Dedifferentiated amniotic fluid mesenchymal stem cell (primary cell): ENCODE measurements around the gene ADD1.

Experiments
- DNase-seq: peaks from one replicate; pipeline ENCODE4 v3.0.0-alpha.2; 2016; ENCODE audit errors: extremely low spot score

Gene ADD1, protein sequence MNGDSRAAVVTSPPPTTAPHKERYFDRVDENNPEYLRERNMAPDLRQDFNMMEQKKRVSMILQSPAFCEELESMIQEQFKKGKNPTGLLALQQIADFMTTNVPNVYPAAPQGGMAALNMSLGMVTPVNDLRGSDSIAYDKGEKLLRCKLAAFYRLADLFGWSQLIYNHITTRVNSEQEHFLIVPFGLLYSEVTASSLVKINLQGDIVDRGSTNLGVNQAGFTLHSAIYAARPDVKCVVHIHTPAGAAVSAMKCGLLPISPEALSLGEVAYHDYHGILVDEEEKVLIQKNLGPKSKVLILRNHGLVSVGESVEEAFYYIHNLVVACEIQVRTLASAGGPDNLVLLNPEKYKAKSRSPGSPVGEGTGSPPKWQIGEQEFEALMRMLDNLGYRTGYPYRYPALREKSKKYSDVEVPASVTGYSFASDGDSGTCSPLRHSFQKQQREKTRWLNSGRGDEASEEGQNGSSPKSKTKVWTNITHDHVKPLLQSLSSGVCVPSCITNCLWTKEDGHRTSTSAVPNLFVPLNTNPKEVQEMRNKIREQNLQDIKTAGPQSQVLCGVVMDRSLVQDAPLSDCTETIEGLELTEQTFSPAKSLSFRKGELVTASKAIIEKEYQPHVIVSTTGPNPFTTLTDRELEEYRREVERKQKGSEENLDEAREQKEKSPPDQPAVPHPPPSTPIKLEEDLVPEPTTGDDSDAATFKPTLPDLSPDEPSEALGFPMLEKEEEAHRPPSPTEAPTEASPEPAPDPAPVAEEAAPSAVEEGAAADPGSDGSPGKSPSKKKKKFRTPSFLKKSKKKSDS

DNA sequence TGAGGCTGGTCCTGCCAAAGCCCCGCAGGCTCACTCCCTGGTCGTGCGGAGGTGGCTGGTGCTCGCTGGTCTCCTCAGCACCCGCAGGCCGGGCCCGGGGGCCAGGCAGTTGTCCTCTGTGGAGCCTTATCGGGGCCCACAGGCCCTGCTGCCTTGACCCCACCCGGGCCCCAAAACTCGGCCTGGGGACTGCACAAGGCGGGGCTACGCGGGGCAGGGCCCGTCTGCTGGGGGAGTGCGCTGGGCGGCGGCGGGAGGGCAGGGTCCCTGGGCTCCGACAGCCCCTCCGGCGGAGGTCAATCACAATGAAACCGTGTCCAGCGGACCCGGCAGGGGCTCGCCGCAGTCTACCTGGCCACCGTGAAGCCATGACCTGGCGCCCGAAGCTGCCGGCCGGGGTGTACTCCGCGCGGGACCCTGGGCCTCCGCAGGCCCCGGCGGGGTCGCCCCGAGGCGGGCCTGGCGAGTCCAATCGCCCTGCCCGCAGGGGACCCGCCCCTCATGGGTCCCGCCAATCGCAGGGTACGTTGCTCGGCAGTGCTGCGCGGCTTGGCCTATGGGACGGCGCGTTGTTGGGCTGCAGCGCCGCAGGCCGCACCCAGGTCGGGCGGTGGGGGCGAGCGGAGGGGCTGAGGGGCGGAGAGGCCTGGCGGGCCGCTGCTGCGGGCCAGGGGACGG, at the start of gene ADD1:
Gene ADD1, plus strand, starts transcription at position 582 of the 678 bp plus-strand sequence. CDS start 32,072 bp downstream, outside the sequence.
- peak; percentile 83 for DNase-seq

DNA sequence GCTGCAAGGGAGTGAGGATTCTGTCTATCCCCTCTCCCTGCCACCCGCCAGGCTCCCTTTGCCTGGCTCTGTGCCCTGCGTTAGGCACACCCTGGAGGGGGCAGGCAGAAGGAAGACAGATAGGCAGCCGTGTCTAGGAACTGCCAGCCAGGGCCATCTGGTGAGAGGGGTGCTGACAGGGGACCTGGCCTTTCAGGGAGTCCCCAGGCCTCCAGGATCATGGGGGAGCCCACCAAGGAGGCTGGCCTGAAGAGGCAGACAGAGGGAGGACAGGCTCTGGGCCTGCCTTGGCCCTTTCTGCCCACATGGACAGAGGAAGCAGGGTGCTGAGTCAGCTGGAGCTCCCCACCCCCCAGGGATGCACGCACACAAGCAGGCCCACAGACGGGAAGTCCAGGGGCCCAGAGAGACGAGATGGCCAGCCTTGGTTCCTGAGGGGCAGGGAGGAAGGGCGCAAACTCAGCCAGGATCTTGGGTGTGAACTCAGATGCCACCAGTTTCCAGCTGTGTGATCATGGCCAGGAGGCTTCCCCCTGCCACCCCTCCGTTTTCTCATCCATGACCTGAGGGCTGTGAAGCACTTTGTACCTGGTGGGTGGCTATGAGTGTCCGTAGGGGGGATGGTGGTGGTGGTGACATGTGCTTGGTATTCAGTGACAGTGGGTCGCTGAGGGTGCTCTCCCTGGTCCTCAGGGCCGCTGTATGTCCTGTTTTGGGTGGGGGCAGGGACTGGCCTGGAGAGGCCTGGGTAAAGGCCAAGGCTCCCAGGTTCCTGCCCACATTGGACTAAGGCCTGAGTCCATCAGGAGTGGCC, 49.0 kb upstream of the ADD1 start:
- DNase-seq = no peak

DNA sequence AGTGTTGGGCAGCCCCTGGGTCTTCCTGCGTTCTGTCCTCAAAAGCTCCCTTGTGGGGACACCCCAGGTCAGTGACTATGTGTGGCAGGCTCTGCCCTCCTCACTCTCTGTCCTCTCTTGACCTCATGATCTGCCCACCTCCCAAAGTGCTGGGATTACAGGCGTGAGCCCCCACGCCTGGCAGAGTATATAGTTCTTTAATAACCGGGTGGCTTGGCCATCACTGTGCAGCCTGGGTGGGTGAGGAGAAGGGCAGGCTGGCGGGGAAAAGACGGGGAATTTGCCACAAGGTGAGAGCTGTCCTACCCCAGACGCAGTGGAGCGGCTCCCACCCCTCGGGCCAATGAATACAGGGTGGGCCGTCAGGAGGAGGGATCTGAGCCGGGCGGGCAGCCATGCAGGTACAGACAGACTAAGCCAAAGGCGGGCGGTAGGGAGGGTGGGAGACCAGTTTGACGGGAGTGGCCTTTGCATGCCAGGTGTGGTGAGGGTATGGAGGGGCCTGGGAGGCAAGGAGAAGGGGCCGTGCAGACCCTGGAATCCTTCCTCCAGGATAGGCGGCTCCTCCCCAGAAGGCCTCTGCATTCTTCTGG, 48.2 kb upstream of the ADD1 start:
- DNase-seq = no peak

DNA sequence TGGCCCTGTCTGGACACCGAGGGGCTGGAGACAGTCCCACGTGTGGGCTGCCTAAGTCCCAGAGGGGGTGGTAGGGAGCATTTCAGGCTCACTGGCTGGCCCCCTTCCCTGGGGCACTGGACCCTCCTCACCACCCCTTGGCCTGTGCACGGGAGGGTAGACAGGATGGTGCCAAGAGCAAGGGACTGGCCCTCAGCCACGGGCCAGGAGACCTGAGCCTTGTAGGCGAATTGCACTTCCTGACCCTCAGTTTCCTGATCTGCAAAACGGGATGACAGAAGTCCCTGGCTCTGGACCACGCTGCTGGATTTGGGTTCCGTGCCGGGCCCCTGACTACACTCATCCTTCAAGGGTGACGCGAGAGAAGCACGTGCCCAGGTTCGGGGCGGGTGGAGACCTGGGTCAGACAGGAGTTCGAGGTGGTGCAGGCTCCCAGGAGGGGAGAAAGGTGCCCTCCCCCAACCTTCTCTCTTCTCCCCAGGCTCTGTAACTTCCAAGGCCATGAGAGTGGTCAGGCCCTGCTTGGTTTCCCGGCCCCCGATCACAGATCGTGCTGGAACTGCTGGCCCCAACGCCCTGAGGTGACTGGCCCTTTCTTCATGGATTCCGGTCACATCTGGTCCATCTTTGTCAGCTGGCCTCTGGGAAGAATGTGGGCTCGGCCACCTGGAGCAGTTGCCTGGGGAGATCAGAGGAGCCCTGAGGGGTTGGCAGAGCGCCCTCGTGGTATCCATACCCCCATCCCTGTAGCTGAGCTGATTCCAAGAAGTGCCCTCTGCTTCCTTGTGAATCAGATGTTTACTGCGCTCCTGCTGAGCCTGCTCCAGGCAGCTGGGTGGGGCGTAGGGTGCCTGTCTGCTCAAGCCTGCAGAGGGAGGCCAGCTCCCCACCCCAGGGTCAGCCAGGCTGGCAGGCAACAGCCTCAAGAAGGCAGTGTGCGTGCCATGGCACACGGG, 47.5 kb upstream of the ADD1 start:
- DNase-seq = peak; percentile 34

DNA sequence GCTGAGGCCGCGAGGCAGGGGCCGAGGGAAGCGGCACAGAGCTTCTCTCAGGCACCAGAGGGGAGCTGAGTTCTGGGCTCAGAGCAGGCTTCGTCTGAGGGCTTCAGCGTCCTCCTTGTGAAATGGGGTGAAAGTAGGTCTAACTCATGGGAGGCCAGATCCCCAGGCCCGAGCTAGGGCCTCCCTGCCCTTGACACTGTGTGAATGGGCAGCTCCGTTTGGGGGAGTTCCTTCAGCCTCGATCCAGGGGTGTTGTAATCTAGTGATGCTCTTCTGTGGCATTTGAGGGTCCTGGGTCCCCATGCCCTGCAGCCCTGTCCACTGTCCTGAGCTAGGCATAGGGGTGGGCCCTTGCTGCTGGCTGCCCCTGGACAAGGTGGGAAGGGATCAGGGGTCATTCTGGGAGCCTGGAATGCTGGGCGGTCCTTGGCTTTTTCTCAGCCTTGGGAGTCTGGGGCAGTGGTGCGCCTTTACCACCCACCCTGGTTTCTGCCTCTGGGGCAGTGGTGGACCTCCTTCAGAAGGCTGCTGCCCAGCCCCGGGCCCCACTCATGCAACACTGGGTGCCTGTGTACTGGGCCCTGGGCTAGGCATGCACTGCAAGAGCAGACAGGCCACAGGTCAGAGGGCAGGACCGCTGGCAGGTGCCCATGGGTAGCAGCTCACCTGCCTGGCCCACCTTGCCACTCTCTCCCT, 46.6 kb upstream of the ADD1 start:
- no peak for DNase-seq

DNA sequence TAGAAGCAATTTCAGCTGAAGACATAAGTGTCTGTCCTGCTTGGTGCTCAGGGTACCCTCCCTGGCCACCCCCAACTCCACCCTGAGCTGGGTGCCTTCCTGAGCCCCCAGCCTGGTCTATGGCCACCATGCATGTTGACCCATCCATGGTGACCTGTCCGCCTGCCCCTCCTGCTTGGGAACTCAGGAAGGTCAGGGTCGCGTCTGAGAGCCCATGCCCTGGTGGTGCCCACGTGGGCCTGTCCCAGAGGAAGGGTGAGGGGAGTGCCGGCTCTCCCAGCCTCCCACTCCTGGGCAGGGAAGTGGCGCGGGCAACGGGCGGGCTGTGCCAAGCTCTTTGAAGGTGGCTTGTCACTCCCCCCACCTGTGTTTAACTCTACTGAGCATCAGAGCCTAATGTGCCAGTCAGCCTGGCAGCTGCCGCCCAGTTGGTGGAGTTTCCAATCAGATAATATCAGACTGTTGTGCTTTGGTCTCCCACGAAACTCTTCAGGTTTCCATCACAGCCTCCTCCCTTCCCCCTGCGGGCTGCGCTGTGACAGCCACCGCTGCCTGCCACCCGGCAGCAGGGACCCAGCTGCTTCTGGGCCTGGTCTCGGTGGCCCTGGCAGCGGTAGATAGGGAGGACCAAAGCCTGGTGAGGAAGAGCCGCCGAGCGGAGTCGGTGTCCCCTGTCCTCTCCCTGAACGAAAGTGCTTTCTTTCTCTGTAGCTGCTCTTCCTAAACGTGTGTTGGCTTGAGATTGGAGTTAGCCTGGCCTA, 45.9 kb upstream of the ADD1 start:
- DNase-seq = no peak

DNA sequence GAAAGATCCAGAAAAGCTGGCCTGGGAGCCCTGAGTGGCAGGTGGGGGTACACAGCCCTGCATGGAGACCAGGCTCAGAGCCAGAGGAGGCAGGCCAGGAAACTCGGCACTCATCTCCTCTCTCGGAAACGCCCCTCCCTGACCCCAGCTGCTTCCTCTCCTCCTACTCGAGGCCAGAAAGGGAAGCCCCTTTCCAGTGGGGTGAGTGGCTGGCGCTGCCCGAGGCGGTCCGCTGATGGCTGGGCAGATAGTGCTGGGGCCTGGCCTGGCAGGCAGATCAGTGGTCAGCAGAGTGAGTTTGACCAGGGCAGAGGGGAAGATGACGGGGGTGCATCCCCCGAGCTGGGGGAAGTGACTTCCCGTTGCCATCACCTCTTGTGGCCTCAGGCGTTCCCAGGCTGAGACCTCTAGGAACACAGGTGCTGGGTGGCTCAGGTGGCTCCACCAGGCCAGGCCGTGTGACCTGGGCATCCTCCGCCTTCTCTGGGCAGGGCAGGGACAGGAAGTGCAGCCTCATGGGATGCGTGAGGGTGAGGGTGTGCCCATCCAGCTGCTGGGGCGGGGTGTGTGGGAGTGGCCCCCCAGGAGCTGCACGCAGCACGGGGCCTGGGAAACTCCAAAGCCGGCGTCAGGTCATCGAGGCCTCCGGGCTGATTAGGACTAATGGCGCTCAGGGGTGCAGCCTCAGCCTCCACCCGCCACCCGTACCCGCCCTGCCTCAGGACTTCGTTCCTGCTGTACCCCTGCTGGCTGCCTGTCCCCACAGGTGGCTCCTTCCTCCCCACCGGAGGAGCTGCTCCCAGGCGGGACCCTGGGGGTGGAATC, 45.0 kb upstream of the ADD1 start:
- DNase-seq = no peak

DNA sequence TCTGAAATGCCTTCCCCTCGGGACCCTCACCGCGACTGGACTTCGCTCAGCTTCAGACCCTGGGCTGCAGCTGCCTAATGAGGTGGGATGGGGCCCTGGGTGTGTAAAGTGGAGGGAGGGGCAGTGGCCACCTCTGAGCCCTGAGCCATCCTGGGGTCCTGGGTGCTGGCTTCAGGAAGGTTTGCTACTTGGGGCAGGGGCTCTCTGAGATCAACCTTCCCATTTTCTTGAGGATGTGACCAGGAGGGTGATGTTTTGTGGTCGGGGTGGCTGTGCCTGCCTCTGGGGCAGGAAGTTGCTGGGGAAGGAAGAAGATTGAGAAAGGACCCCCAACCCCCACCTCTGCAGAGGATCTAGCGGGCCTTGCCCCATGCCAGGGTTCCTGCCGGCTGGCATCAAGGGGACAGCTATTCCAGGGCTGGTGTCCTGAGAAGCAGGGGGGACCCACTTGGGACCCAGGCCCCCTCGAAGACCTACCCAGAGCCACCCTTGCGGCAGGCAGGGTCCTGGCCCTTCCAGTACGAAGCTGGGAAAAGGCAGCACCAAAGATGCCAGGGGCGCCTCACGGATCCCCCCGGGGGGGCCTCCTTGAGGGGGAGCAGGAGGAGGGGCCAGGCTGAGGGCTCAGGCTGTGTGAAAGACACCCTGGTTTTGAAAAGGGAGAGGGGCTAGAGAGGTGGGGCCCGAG, 44.3 kb upstream of the ADD1 start:
- no peak for DNase-seq

DNA sequence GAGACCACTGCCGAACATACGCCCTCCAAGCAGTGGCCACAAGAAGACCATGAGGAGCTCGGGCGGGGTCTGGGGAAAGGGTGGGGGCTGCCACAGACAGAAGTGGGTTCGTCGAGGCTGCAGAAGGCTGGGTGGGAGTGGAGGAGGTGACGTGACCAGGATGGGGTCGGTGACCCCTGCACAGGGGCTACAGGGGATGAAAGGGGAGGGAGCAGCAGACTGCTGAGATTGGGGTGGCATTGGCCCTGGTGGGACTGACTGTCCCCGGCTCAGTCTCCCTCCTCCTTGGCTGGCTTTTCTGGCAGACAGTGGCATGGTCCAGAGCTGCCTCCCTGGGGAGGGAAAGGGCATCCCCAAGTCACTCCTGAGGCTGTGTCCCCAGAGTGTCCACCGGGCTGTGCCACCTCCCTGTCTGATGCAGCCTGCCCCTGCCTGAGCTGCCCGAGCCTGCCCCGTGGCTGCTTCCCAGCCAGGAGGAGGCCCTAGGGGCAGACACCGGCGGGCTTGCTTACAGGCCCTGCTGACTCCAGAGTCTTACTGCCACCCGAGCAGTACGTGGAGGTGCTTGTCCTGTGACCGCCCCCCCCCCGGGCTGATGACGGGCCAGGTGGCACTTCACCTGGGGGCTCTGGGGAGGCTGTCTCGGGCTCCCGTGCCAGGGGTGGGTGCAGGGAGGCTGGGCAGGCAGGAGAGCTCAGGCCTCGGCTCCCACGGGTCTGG, 43.5 kb upstream of the ADD1 start:
- no peak for DNase-seq

DNA sequence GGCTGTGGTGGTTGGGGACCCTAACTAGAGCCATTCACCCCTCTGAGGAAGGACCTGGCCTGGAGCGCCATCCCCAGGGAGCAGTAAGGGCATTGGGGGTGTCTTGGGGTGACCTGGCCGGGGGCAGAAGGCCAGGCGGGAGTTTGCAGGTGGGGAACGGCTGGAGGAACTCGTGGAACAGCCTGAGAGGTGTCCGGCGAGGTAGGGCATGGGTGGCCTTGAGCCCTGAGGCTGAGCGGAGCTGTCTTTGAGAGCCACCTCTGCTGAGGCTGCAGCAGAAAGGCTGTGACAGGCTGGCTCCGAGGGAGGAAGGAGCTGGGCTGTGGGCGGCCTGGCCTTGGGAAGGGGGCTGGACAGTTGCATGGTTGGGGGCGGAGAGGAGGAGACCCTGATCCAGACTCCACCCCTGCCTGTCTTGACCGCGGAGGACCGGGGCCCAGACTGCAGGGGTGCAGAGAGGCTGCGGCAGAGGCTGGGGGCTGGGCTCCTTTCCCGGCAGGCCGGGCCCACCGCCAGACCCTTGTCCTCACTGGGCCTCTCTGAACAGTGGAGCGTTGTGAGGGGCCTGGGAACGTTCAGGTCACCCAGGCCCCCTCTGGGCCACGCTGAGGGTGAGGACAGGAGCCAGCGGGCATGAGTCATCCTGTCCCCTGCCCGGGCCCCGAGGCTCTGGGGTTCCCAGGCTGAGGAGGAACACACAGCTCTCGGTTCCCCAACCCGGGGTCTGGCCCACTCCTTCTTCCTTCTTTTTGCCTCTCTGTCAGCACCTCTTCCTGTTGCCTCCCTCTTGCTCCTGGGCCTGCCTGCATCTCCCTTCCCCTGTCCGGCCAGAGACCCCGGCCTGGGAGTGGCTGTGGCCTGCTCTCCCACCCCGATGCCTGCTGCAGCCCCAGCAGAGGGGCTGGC, 42.7 kb upstream of the ADD1 start:
- no peak for DNase-seq

DNA sequence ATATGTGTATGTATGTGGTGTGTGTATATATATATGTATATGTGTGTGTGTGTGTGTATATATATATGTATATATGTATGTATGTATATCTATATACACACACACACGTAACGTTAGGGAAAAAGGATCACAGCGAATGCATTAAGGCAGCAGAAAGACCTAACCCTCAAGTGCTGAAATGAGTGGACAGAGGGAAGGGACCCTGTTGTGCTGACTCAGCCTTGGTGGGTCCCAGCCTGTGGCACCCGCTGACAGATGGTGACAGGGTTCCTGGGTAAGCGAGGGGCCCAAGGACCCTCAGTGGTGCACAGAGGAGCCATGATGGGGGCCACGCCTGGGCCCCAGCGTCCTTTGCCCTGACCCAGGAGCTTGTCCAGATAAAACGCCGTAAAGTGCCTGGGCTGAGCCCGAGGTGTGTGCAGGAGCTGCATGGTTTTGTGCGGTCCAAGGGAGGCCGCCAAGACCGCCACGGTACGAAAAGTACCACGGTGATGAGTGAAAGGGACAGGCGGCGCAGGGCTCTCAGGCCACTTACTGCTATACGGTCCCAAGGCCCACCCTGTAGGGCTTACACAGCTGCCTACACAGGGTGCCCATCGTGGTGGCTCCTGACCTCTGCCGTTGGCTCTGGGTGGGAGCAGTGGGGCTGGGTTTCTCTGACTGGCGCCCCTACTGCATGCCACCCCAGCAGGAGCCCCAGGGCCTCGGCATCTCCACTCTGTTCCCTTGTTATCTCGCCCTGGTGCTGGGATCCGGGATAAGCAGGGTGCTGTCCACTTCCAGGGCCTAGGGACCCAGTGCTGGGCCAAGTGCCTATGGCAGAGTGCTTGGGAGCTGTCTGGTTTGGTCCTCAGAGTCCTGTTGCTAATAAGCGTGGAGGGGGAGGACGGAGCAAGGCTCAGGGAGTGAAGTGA, 40.8 kb upstream of the ADD1 start:
- no peak for DNase-seq

DNA sequence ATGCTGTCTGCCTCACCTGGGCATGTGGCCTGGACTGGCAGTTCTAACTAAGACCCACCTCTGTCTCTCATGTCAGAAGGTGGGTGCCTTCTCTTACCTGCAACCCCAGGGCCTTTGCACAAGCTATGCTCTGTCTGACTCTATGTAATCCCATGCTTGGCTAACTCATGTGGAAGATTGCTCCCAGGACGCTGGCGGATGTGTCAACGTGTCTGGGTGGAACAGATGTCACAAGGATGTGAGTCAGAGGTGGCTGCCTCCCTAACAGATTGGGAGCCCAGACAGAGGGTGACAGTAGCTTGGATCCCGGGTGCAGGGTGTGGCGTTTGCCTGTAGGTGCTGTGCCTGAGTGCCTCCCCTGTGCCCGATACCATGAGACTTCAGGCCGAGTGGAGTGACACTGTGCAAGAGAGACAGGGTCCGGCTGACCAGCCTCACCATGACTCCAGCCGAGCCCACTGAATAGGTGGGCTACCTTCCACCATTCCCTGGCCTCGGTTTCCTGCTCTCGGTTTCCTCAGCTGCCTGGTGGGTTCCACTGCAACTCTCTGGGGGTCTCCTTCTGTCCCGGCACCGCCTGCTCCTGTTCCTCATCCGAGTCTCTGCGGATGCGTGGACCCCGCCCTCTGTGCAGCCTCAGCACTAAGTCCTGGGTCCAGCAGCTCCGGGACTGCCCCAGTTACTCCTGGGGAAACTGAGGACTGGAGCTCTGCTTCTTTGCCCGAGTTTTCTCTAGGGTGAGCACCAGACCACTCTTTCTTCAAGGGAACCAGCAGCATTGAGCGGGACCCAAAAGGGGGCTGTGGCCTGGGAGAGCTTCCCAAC, 39.8 kb upstream of the ADD1 start:
- DNase-seq = no peak

DNA sequence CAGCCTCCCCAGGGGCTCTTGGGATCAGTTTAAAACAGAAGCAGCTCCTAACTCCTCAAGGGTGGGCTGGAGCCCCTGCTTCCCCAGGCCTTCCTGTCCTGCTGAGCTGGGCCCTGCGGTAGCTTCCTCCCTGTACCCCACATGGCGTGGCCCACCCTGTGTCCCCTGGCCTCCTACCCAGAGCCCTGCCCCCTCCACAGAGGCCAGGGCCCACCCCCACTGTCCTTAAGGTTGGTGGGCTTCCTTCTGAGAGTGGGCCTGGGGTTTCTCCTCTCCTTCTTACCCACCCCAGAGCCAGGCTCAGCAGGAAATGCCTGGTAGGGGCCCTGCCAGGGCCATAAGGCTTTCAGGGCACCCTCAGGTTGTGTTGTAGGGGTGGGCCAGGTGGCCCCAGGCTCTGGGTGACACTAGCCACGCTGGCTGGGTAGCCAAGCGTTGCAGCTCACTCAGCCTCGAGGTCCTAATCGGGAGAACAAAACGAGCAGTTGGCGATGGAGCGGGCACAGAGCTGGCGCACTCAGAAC, 39.1 kb upstream of the ADD1 start:
- DNase-seq = no peak
